Breast epithelium (tissue), 4 donors: Measurements from ENCODE around the gene KHDRBS1. TPM values are rescaled to one million over a fixed set of nuclear protein-coding genes. Genes with fewer than 3 reads are reported as not detected.
"Not testable (repeated sequence)": the region's sequence is repeated elsewhere in the genome, so short reads cannot be mapped to it uniquely, and the experiment has no call there.

Experiments used
- DNase-seq, 2 donors: peaks; one replicate each; pipeline ENCODE4 v3.0.0-alpha.2; 2019; ENCODE audit warnings: low spot score in 2 of 2
- H3K27ac ChIP-seq, 2 donors: fragments of 200-600 bp; sonication (generic) in 1 of 2; one replicate each; pipeline ENCODE4 v1.5.1; 2016 to 2019; ENCODE audit warnings: mild to moderate bottlenecking in 1 of 2
- H3K27me3 ChIP-seq, 2 donors: fragments of 200-600 bp; sonication (generic) in 1 of 2; one replicate each; pipeline versions ENCODE4 v1.5.1 to v1.6.0; 2017 to 2019; ENCODE audit warnings: control low read depth in 1 of 2, mild to moderate bottlenecking in 1 of 2
- H3K36me3 ChIP-seq: fragments of 200-600 bp; one replicate; pipeline ENCODE4 v1.5.1; 2019
- H3K4me1 ChIP-seq, 2 donors: fragments of 200-600 bp; sonication (generic); one replicate each; pipeline ENCODE4 v1.5.1; 2016 to 2019; ENCODE audit warnings: control low read depth in 1 of 2
- H3K4me3 ChIP-seq, 3 donors: fragments of 200-600 bp; sonication (generic); 1 replicate in 2 of 3; 2 replicates in 1 of 3; pipeline ENCODE4 v1.5.1; 2016 to 2019; ENCODE audit warnings: mild to moderate bottlenecking in 3 of 3, moderate library complexity in 2 of 3
- H3K9me3 ChIP-seq, 2 donors: fragments of 200-600 bp; sonication (generic) in 1 of 2; one replicate each; pipeline ENCODE4 v1.5.1; 2016 to 2019; ENCODE audit warnings: control low read depth in 1 of 2
- CTCF ChIP-seq, 3 donors: fragments of 450-650 bp; IDR thresholded peaks; one replicate each; pipeline ENCODE4 v1.5.1; 2016 to 2017; ENCODE audit warnings: antibody characterized with exemption in 3 of 3, mild to moderate bottlenecking in 3 of 3, moderate library complexity in 3 of 3
- POLR2A ChIP-seq: fragments of 450-650 bp; IDR thresholded peaks from one replicate; pipeline ENCODE4 v1.6.1; 2016; ENCODE audit warnings: antibody characterized with exemption, mild to moderate bottlenecking, moderate library complexity
- POLR2AphosphoS5 ChIP-seq, 3 donors: sonication (generic); formaldehyde crosslinking; IDR thresholded peaks; one replicate each; pipeline ENCODE4 v1.6.1; 2017; ENCODE audit warnings: antibody characterized with exemption in 3 of 3
- intact Hi-C: fragments of 100-400 bp; cut with DNase I; formaldehyde crosslinking; loops from one replicate; pipeline ENCODE4 v1.15.1; 2023; ENCODE audit warnings: low total_unique reads
- total RNA-seq, 3 donors: library from RNA; depleted of rRNA; stranded (reverse); fragments of >200 nt; gene quantifications; one replicate each; pipeline ENCODE4 v1.1.0, GENCODE V29; 2016

KHDRBS1 gene
- total RNA-seq, 3 donors from 2014 or later, result 58.2 to 78.7 (median 66.9) TPM

GRCh38 chr1:32001863-32002262 lies 11.8 kb upstream of the KHDRBS1 start:
- Histone ChIP-seq H3K4me1 (no peaks in the 10 kb centered on the region), H3K9me3 (no peaks in the 10 kb centered on the region), H3K27ac (no peak overlapping the region), H3K4me3 (no peak overlapping the region), H3K36me3 (no peaks in the 10 kb centered on the region), H3K27me3 (no peaks in the 10 kb centered on the region)
- no peak for DNase-seq
- no peak for TF ChIP-seq CTCF (IDR thresholded peaks at IDR 0.05)
- no peak for TF ChIP-seq POLR2AphosphoS5 (IDR thresholded peaks at IDR 0.05)
- no peak for TF ChIP-seq POLR2A
- intact Hi-C loops, result no loop called here

- intact Hi-C loops, H3K36me3 ChIP-seq, H3K4me3 ChIP-seq, H3K27me3 ChIP-seq, H3K4me1 ChIP-seq, H3K27ac ChIP-seq, DNase-seq, H3K9me3 ChIP-seq: not testable (repeated sequence)
These were observed 11.4 kb upstream of the KHDRBS1 start for GRCh38 chr1:32002285-32002684.

GRCh38 chr1:32005522-32005921 lies 8.1 kb upstream of the KHDRBS1 start:
- intact Hi-C loops, result no loop called here
- DNase-seq, result no peak

GRCh38 chr1:32007591-32007940 lies 6.1 kb upstream of the KHDRBS1 start:
- TF ChIP-seq CTCF (IDR thresholded peaks at IDR 0.05), result no peak
- TF ChIP-seq POLR2A, result no peak
- no peak for TF ChIP-seq POLR2AphosphoS5 (IDR thresholded peaks at IDR 0.05)
- Histone ChIP-seq H3K4me3 (no peak overlapping the region), H3K27ac (no peak overlapping the region), H3K4me1 (no peaks in the 10 kb centered on the region), H3K9me3 (no peaks in the 10 kb centered on the region), H3K27me3 (no peaks in the 10 kb centered on the region), H3K36me3 (no peaks in the 10 kb centered on the region)
- no peak for DNase-seq
- intact Hi-C loops, result no loop called here

More at GRCh38 chr1:32005522-32005921, 8.1 kb upstream of the KHDRBS1 start:
- no peak overlapping the region for H3K4me3 ChIP-seq
- H3K27me3 ChIP-seq, result no peaks in the 10 kb centered on the region
- H3K36me3 ChIP-seq, result no peaks in the 10 kb centered on the region
- no peak for TF ChIP-seq CTCF (IDR thresholded peaks at IDR 0.05)
- no peak for TF ChIP-seq POLR2AphosphoS5 (IDR thresholded peaks at IDR 0.05)
- no peak for TF ChIP-seq POLR2A
- H3K27ac ChIP-seq, result no peak overlapping the region
- no peaks in the 10 kb centered on the region for H3K9me3 ChIP-seq
- H3K4me1 ChIP-seq, result no peaks in the 10 kb centered on the region

GRCh38 chr1:32010246-32010645 lies 3.4 kb upstream of the KHDRBS1 start:
- Histone ChIP-seq H3K4me3 (no peak overlapping the region), H3K9me3 (no peaks in the 10 kb centered on the region), H3K4me1 (peaks cover 0 to 2% of the 10 kb centered on the region in 2 donors), H3K36me3 (no peaks in the 10 kb centered on the region), H3K27me3 (no peaks in the 10 kb centered on the region), H3K27ac (no peak overlapping the region)
- DNase-seq, result no peak
- no peak for TF ChIP-seq POLR2AphosphoS5 (IDR thresholded peaks at IDR 0.05)
- no peak for TF ChIP-seq CTCF (IDR thresholded peaks at IDR 0.05)
- intact Hi-C loops, result no loop called here
